ENCODE data around the gene KCNK1. TPM values are rescaled to one million over a fixed set of nuclear protein-coding genes. Genes with fewer than 3 reads are reported as not detected.
A peak's percentile ranks its signal among the peaks of the same experiment; 100 is the strongest.

Gene KCNK1
- total RNA-seq, 1 donor from 2014 or later = not detected

DNA sequence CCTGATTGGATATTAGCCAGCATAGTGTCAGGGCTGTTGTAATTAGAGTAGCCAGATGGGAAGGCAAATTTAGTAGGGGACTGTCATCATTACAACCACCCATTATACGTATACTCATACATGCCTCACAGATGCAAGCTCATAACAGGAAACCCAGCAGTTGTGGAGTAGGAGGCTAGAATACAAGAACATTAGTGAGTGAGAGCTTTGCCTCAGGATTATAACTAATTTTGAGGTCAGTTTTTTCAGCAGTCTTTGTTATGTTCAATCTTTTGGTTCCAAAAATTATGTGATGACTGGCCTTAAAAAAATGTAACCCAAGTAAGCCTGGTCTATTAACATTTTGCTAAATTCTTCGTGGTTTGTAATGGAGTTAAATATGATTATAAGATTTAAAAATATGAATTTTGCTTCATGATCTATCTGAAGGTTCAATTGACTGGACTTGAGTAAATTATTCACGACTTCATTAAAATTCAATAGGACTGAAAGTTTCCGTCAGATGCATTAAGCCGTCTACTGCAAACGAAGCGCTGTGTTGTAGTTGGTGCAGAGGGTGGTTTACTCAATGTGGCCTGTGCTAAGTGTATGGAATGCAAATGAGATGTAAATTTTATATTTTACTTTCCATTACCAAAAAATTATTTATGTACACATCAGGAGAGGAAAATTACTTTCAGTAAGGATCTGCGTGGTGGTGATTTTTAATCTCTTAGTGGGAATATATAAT is 48.8 kb downstream of the KCNK1 start:
- TF ChIP-seq, protein P1, sequence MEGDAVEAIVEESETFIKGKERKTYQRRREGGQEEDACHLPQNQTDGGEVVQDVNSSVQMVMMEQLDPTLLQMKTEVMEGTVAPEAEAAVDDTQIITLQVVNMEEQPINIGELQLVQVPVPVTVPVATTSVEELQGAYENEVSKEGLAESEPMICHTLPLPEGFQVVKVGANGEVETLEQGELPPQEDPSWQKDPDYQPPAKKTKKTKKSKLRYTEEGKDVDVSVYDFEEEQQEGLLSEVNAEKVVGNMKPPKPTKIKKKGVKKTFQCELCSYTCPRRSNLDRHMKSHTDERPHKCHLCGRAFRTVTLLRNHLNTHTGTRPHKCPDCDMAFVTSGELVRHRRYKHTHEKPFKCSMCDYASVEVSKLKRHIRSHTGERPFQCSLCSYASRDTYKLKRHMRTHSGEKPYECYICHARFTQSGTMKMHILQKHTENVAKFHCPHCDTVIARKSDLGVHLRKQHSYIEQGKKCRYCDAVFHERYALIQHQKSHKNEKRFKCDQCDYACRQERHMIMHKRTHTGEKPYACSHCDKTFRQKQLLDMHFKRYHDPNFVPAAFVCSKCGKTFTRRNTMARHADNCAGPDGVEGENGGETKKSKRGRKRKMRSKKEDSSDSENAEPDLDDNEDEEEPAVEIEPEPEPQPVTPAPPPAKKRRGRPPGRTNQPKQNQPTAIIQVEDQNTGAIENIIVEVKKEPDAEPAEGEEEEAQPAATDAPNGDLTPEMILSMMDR (IDR thresholded peaks at IDR 0.05; ENCODE audit: partially characterized antibody, unreplicated experiment) = no peak
- Mint-ChIP-seq H3K27ac (ENCODE audit: unreplicated experiment) (peak overlapping the region; percentile 75), H3K4me3 (ENCODE audit: unreplicated experiment) (no peak overlapping the region), H3K4me1 (ENCODE audit: low read depth, unreplicated experiment) (peaks cover 16% of the 10 kb centered on the region), H3K27me3 (ENCODE audit: unreplicated experiment) (peaks cover 5% of the 10 kb centered on the region), H3K9me3 (ENCODE audit: unreplicated experiment) (no peaks in the 10 kb centered on the region), H3K36me3 (ENCODE audit: unreplicated experiment) (no peaks in the 10 kb centered on the region)
- no peak for DNase-seq

DNA sequence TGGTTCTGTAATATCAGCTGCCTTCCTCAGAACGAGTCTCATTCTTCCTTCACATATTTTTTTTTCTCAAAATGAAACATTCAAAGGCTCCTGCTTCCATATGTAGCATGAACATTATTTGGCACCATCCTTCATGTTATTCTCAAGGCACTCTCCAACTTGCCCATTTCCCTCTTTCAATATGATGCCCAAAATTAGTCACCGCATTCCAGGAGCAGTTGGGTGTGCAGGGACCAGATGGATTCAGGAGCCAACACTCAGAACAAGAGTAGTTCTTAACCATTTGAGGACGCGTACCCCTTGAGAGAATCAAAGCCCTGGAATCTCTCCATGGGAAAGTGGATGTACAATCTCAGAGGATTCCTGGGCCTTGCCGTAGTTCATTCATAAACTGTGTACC is 50.3 kb downstream of the KCNK1 start:
- H3K36me3 Mint-ChIP-seq (ENCODE audit: unreplicated experiment) = no peaks in the 10 kb centered on the region
- H3K4me3 Mint-ChIP-seq (ENCODE audit: unreplicated experiment) = no peak overlapping the region
- no peak for DNase-seq
- H3K27me3 Mint-ChIP-seq (ENCODE audit: unreplicated experiment) = peaks cover 5% of the 10 kb centered on the region
- TF ChIP-seq, protein P1 (IDR thresholded peaks at IDR 0.05; ENCODE audit: partially characterized antibody, unreplicated experiment) = no peak
- no peak overlapping the region for H3K27ac Mint-ChIP-seq (ENCODE audit: unreplicated experiment)
- H3K4me1 Mint-ChIP-seq (ENCODE audit: low read depth, unreplicated experiment) = peaks cover 16% of the 10 kb centered on the region
- H3K9me3 Mint-ChIP-seq (ENCODE audit: unreplicated experiment) = no peaks in the 10 kb centered on the region

DNA sequence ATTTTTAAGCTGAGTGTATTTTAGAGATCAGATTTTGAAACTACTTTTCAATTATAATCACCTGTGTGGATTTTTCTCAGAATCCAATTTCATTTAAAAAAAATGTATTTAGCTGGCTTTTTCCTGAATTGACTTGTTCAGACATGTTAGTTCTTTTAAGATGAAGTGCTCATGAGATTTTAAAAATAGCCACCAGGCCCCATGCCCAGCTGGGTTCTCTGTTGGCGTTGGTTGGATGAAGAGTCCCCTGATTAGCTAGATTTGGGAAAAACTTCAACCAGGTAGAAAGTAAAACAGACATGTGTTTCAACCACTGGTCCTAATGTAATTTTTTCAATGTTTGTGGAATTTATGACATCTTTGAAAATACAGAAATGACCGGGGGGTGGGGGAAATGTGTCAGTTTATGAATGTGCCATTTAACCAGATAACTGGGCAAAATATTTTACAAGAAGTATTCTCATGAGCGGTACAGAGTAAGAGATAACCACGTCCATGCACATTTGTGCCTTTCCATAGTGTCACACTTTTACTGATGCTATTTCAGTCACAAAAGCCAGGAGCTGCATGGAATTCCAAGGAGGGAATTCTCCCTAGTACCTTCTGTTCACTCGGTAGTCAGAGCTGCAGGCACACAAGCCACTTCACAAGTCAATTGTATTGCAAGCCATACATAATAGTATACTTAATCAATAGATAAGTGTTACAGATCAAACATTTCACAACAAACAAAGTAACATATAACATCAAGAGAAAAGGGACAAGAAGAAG is 51.1 kb downstream of the KCNK1 start:
- peaks cover 2% of the 10 kb centered on the region for H3K27me3 Mint-ChIP-seq (ENCODE audit: unreplicated experiment)
- no peak overlapping the region for H3K27ac Mint-ChIP-seq (ENCODE audit: unreplicated experiment)
- H3K4me3 Mint-ChIP-seq (ENCODE audit: unreplicated experiment) = no peak overlapping the region
- no peak for DNase-seq
- H3K4me1 Mint-ChIP-seq (ENCODE audit: low read depth, unreplicated experiment) = peaks cover 16% of the 10 kb centered on the region
- TF ChIP-seq, protein P1 (IDR thresholded peaks at IDR 0.05; ENCODE audit: partially characterized antibody, unreplicated experiment) = no peak
- no peaks in the 10 kb centered on the region for H3K9me3 Mint-ChIP-seq (ENCODE audit: unreplicated experiment)
- H3K36me3 Mint-ChIP-seq (ENCODE audit: unreplicated experiment) = peaks cover 1% of the 10 kb centered on the region

DNA sequence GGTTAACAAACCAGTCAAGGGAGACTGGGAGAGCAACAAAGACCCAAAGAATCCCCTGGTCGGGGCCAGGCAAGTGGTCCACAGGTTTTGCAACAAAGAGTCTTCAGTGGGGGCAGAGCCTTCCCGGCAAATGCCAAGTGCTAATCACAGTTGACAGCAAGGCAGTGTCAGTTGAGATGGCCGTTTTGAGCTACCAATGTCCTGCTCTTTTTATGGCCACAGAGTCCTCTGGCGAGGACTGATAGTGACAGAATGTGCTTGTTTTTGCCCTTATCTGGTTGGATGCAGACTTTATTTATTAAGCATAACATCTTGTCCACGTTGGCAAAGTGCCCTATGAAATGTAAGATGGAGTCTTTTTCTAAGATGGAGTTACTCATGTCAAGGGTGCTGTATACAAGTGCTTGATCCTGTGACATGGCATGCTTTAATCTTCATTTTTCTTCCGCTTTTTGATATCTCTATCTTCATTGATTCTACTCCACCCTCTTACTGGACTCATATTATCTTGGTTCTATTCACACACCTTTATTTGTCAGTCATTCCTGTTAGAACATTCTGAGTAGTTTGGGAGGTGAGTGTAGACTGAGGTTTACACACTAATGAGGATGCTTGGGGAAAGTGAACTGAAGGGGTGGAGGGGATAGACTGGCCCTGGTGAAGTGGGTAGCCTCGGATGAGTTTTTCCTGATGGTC is 51.8 kb downstream of the KCNK1 start:
- no peak overlapping the region for H3K4me3 Mint-ChIP-seq (ENCODE audit: unreplicated experiment)
- H3K4me1 Mint-ChIP-seq (ENCODE audit: low read depth, unreplicated experiment) = peaks cover 16% of the 10 kb centered on the region
- H3K27me3 Mint-ChIP-seq (ENCODE audit: unreplicated experiment) = peaks cover 2% of the 10 kb centered on the region
- no peak overlapping the region for H3K27ac Mint-ChIP-seq (ENCODE audit: unreplicated experiment)
- H3K9me3 Mint-ChIP-seq (ENCODE audit: unreplicated experiment) = no peaks in the 10 kb centered on the region
- H3K36me3 Mint-ChIP-seq (ENCODE audit: unreplicated experiment) = peaks cover 5% of the 10 kb centered on the region
- no peak for DNase-seq
- TF ChIP-seq, protein P1 (IDR thresholded peaks at IDR 0.05; ENCODE audit: partially characterized antibody, unreplicated experiment) = no peak

Measured in glutamatergic neuron (in vitro differentiated cells).